H1 (cell line): ENCODE results near the gene JDP2. TPM values are rescaled to one million over a fixed set of nuclear protein-coding genes. Genes with fewer than 3 reads are reported as not detected.

ENCODE experiments used
- CTCF ChIA-PET: fragments of 300-600 bp; sonication (Branson Sonifier 250); formaldehyde crosslinking; loops from one replicate; lab custom pipeline; 2021; ENCODE audit not compliant: partially characterized antibody; lab: Charles Lee
- POLR2A ChIA-PET: fragments of 300-600 bp; sonication (Branson Sonifier 250); formaldehyde crosslinking; loops from one replicate; lab custom pipeline; 2021; ENCODE audit warnings: inconsistent platforms; ENCODE audit not compliant: partially characterized antibody; lab: Charles Lee
- DNase-seq, 2 experiments: peaks; one replicate each; pipeline versions ENCODE4 v3.0.0 to v3.0.0-alpha.2; 2010 to 2022; ENCODE audit warnings: low spot score in 2 of 2, low read depth in 1 of 2, mixed read lengths in 1 of 2
- FAIRE-seq: peaks from 2 replicates; lab custom pipeline; 2011; peaks lifted over from hg19 to GRCh38; lab: Jason Lieb, UNC
- H2AFZ ChIP-seq: 2 replicates; pipeline ENCODE4 v1.8.1; 2012; ENCODE audit warnings: low read length, inconsistent platforms
- H2AK5ac ChIP-seq: 2 replicates; pipeline ENCODE4 v1.6.1; 2013; ENCODE audit warnings: low read depth, low read length
- H2BK120ac ChIP-seq: replicated peaks from 2 replicates; pipeline ENCODE3; 2013; ENCODE audit warnings: low read depth, low read length, inconsistent platforms
- H2BK12ac ChIP-seq: 2 replicates; pipeline ENCODE4 v1.6.1; 2013; ENCODE audit warnings: low read depth, low read length
- H2BK15ac ChIP-seq: 2 replicates; pipeline ENCODE4 v1.6.1; 2013; ENCODE audit warnings: low read length
- H2BK20ac ChIP-seq: 2 replicates; pipeline ENCODE4 v1.6.1; 2013; ENCODE audit warnings: low read length
- H2BK5ac ChIP-seq: 2 replicates; pipeline ENCODE4 v1.6.1; 2013; ENCODE audit warnings: low read depth, low read length
- H3K14ac ChIP-seq: 2 replicates; pipeline ENCODE4 v1.6.1; 2013; ENCODE audit warnings: inconsistent platforms; ENCODE audit not compliant: insufficient read length
- H3K18ac ChIP-seq: 2 replicates; pipeline ENCODE4 v1.6.1; 2013; ENCODE audit warnings: low read length; ENCODE audit errors: extremely low read depth
- H3K23ac ChIP-seq: 2 replicates; pipeline ENCODE4 v1.6.1; 2013; ENCODE audit warnings: inconsistent platforms; ENCODE audit not compliant: insufficient read length
- H3K23me2 ChIP-seq: 2 replicates; pipeline ENCODE4 v1.6.1; 2013; ENCODE audit warnings: low read depth, low read length
- H3K27ac ChIP-seq: 2 replicates; pipeline ENCODE4 v1.6.1; 2011; ENCODE audit warnings: low read depth, low read length, inconsistent platforms
- H3K27me3 ChIP-seq, 4 experiments: replicated peaks in 1 of 4; 1 replicate in 1 of 4; 2 replicates in 3 of 4; pipeline versions ENCODE4 v1.6.1 to v1.8.1; 2011 to 2013; ENCODE audit warnings: low read length in 3 of 4, mild to moderate bottlenecking in 3 of 4, inconsistent platforms in 2 of 4, mixed read lengths in 2 of 4, moderate library complexity in 1 of 4; ENCODE audit not compliant: control insufficient read depth in 3 of 4, insufficient read depth in 3 of 4; ENCODE audit errors: extremely low read depth in 1 of 4
- H3K36me3 ChIP-seq, 4 experiments: 2 replicates each; pipeline versions ENCODE4 v1.6.1 to v1.8.1; 2011 to 2013; ENCODE audit warnings: mild to moderate bottlenecking in 4 of 4, low read length in 3 of 4, moderate library complexity in 2 of 4, control low read depth in 1 of 4, inconsistent platforms in 1 of 4; ENCODE audit not compliant: insufficient read depth in 4 of 4, control insufficient read depth in 2 of 4
- H3K4ac ChIP-seq: replicated peaks from 2 replicates; pipeline ENCODE3; 2013; ENCODE audit warnings: low read length, low read depth, mixed read lengths, inconsistent platforms; ENCODE audit not compliant: insufficient read length
- H3K4me1 ChIP-seq, 4 experiments: replicated peaks in 1 of 4; 1 replicate in 1 of 4; 2 replicates in 3 of 4; pipeline versions ENCODE4 v1.6.1 to v1.8.1; 2011 to 2013; ENCODE audit warnings: low read length in 3 of 4, inconsistent platforms in 2 of 4, mixed read lengths in 1 of 4; ENCODE audit not compliant: insufficient read depth in 4 of 4, control insufficient read depth in 3 of 4
- H3K4me2 ChIP-seq, 2 experiments: 2 replicates each; pipeline versions ENCODE4 v1.6.1 to v1.8.1; 2011 to 2013; ENCODE audit warnings: low read depth in 2 of 2, low read length in 2 of 2, control low read depth in 1 of 2, inconsistent platforms in 1 of 2, mild to moderate bottlenecking in 1 of 2; ENCODE audit not compliant: insufficient read depth in 1 of 2
- H3K4me3 ChIP-seq, 4 experiments: fragments of 200-600, 300-600 bp in 1 of 4; sonication (generic), shearing (Covaris generic), sonication (Bioruptor Twin) in 1 of 4; 2 replicates each; pipeline versions ENCODE4 v1.5.1 to v1.8.1; 2011 to 2016; ENCODE audit warnings: low read length in 4 of 4, low read depth in 3 of 4, control low read depth in 2 of 4, inconsistent platforms in 2 of 4, mild to moderate bottlenecking in 2 of 4, mixed read lengths in 1 of 4, moderate library complexity in 1 of 4; ENCODE audit not compliant: insufficient read depth in 2 of 4; ENCODE audit errors: extremely low read depth in 1 of 4
- H3K56ac ChIP-seq: replicated peaks from 2 replicates; pipeline ENCODE3; 2013; ENCODE audit warnings: low read depth, mild to moderate bottlenecking, mixed read lengths, low read length, inconsistent platforms; ENCODE audit not compliant: insufficient read length
- H3K79me1 ChIP-seq: 2 replicates; pipeline ENCODE4 v1.6.1; 2013; ENCODE audit warnings: low read depth, low read length, control low read depth
- H3K79me2 ChIP-seq, 2 experiments: 2 replicates each; pipeline versions ENCODE4 v1.6.1 to v1.8.1; 2012 to 2013; ENCODE audit warnings: low read length in 2 of 2, mild to moderate bottlenecking in 2 of 2, inconsistent platforms in 1 of 2; ENCODE audit not compliant: insufficient read depth in 2 of 2, control insufficient read depth in 1 of 2
- H3K9ac ChIP-seq, 4 experiments: replicated peaks in 1 of 4; 1 replicate in 1 of 4; 2 replicates in 3 of 4; pipeline versions ENCODE4 v1.6.1 to v1.8.1; 2011 to 2013; ENCODE audit warnings: low read depth in 3 of 4, low read length in 3 of 4, control low read depth in 2 of 4, mild to moderate bottlenecking in 2 of 4, moderate library complexity in 2 of 4, inconsistent platforms in 1 of 4; ENCODE audit errors: extremely low read depth in 1 of 4
- H3K9me3 ChIP-seq, 2 experiments: 2 replicates each; pipeline versions ENCODE4 v1.6.1 to v1.8.1; 2012 to 2013; ENCODE audit warnings: mild to moderate bottlenecking in 2 of 2, moderate library complexity in 2 of 2, control low read depth in 1 of 2, inconsistent platforms in 1 of 2, low read depth in 1 of 2, low read length in 1 of 2, mixed read lengths in 1 of 2; ENCODE audit not compliant: insufficient read depth in 2 of 2
- H4K20me1 ChIP-seq, 2 experiments: replicated peaks in 1 of 2; 2 replicates each; pipeline versions ENCODE3 to v1.8.1; 2011 to 2013; ENCODE audit warnings: inconsistent platforms in 2 of 2, low read length in 2 of 2, mild to moderate bottlenecking in 1 of 2; ENCODE audit not compliant: insufficient read depth in 2 of 2, control insufficient read depth in 1 of 2
- H4K5ac ChIP-seq: 2 replicates; pipeline ENCODE4 v1.6.1; 2013; ENCODE audit warnings: low read length, low read depth, mixed read lengths, inconsistent platforms; ENCODE audit not compliant: insufficient read length
- H4K8ac ChIP-seq: 2 replicates; pipeline ENCODE4 v1.8.0; 2013; ENCODE audit warnings: mild to moderate bottlenecking, moderate library complexity, low read length, inconsistent platforms; ENCODE audit not compliant: insufficient read depth; ENCODE audit errors: extremely low read depth
- H4K91ac ChIP-seq: replicated peaks from 2 replicates; pipeline ENCODE3; 2013; ENCODE audit warnings: low read length, mixed read lengths, inconsistent platforms; ENCODE audit not compliant: insufficient read length
- ASH2L ChIP-seq: fragments of 200-600, 300-600 bp; sonication (generic); IDR thresholded peaks from one replicate; pipeline ENCODE4 v1.7.1; 2017; ENCODE audit warnings: low read length
- CHD1 ChIP-seq: IDR thresholded peaks from 2 replicates; pipeline ENCODE4 v1.6.1; 2012; ENCODE audit warnings: low read depth, low read length, improper control_type of control experiment
- EP300 ChIP-seq, 2 experiments: IDR thresholded peaks; 1 replicate in 1 of 2; 2 replicates in 1 of 2; pipeline ENCODE4 v1.6.1; 2011 to 2012; ENCODE audit warnings: low read depth in 2 of 2, low read length in 2 of 2, mild to moderate bottlenecking in 2 of 2, borderline replicate concordance in 1 of 2, inconsistent platforms in 1 of 2, moderate library complexity in 1 of 2
- HDAC2 ChIP-seq, 2 experiments: fragments of 300-600 bp in 1 of 2; sonication (generic) in 1 of 2; IDR thresholded peaks; 2 replicates each; pipeline ENCODE4 v1.6.1; 2011 to 2012; ENCODE audit warnings: low read depth in 2 of 2, low read length in 2 of 2, mild to moderate bottlenecking in 2 of 2, moderate library complexity in 2 of 2, borderline replicate concordance in 1 of 2, inconsistent platforms in 1 of 2
- KDM1A ChIP-seq: fragments of 200-600, 300-600 bp; sonication (generic); IDR thresholded peaks from 2 replicates; pipeline ENCODE4 v1.7.1; 2016; ENCODE audit warnings: mild to moderate bottlenecking, low read length, borderline replicate concordance
- KDM4A ChIP-seq: IDR thresholded peaks from one replicate; pipeline ENCODE4 v1.7.1; 2012; ENCODE audit warnings: low read depth, mild to moderate bottlenecking, moderate library complexity, low read length, inconsistent platforms; ENCODE audit not compliant: severe bottlenecking
- KDM5A ChIP-seq: fragments of 200-600 bp; IDR thresholded peaks from 2 replicates; pipeline ENCODE4 v1.7.1; 2012; ENCODE audit warnings: mild to moderate bottlenecking, low read length, inconsistent platforms, mixed read lengths
- SIN3A ChIP-seq, 2 experiments: IDR thresholded peaks in 1 of 2; conservative IDR thresholded peaks in 1 of 2; 2 replicates each; pipeline ENCODE4 v1.6.1; 2011 to 2012; ENCODE audit warnings: low read length in 2 of 2, improper control_type of control experiment in 1 of 2, low read depth in 1 of 2, mild to moderate bottlenecking in 1 of 2
- SIX5 ChIP-seq: IDR thresholded peaks from 2 replicates; pipeline ENCODE4 v1.6.1; 2011; ENCODE audit warnings: mild to moderate bottlenecking, low read depth, low read length
- SP2 ChIP-seq: IDR thresholded peaks from 2 replicates; pipeline ENCODE4 v1.6.1; 2012; ENCODE audit warnings: mild to moderate bottlenecking, low read length, inconsistent platforms
- TBP ChIP-seq: IDR thresholded peaks from 2 replicates; pipeline ENCODE4 v1.6.1; 2011; ENCODE audit warnings: low read depth, low read length, improper control_type of control experiment
- TEAD4 ChIP-seq: IDR thresholded peaks from 2 replicates; pipeline ENCODE4 v1.6.1; 2012; ENCODE audit warnings: low read depth, low read length, inconsistent platforms, mixed read lengths
- YY1 ChIP-seq: IDR thresholded peaks from 2 replicates; pipeline ENCODE4 v1.6.1; 2011; ENCODE audit warnings: low read depth, mild to moderate bottlenecking, low read length
- WGBS, 2 experiments: shearing (Covaris generic) in 1 of 2; methylation state at CpG; one replicate each; pipeline versions ENCODE4 v1.1.6 to v1.1.7; 2013 to 2015; ENCODE audit warnings: low lambda C conversion rate in 2 of 2, mixed read lengths in 2 of 2, inconsistent platforms in 1 of 2, low coverage in 1 of 2, missing lambda C conversion rate in 1 of 2; ENCODE audit not compliant: insufficient replicate concordance in 2 of 2, insufficient coverage in 1 of 2, insufficient read length in 1 of 2; ENCODE audit errors: extremely low coverage in 1 of 2, missing lambda C conversion rate in 1 of 2; 5-methylcytosine and 5-hydroxymethylcytosine counted together
- polyA plus RNA-seq, 7 experiments: library from polyadenylated mRNA; depleted of rRNA in 3 of 7; stranded (reverse) in 5 of 7; unstranded in 2 of 7; fragments of >200 nt in 5 of 7; fragments of 200-250 nt in 2 of 7; gene quantifications; 1 replicate in 5 of 7; 2 replicates in 1 of 7; 4 replicates in 1 of 7; pipeline versions ENCODE4 v1.2.1 to v1.2.3, GENCODE V29; 2011 to 2013; ENCODE audit warnings: missing spikeins in 2 of 7, mixed read lengths in 2 of 7
- total RNA-seq: library from RNA; stranded (reverse); fragmentation: NEBNext Ultra II Directional; extraction: Animal tissue kit (Norgen Biotek cat#: 25700); gene quantifications from 2 replicates; pipeline ENCODE4 v1.2.1, GENCODE V29; 2021
- TF ChIP-seq, protein P1 (sequence below): IDR thresholded peaks from 2 replicates; pipeline ENCODE4 v1.6.1; 2012; ENCODE audit warnings: inconsistent platforms

The JDP2 gene
- total and polyA plus RNA-seq, 2 of the 8 experiments (the other 6 are each of a cell fraction or from before 2014, with no cell fraction given) = 8.9 to 27.2 TPM

DNA sequence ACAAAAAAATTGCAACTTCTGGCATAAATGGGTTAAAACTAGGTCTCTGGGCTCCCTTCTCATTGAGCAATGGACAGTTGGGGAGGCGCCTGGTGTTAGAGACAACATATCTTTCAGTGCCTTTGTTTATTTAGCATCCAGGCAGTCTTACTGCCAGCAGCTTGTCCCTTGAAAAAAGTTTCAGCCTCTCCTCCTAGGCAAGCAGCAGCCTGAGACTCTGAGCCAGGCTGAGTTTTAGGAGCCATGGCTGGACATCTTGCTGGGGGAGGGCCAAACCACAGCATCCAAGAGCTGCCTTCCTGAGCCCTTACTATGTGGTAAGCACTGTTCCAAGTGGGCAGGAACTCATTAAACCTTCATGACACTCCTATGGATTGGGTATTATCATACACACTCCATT lies 10.1 kb upstream of the JDP2 start:
- H4K8ac ChIP-seq = no peak overlapping the region
- POLR2A ChIA-PET = interaction anchor here (1.4 to 2.7 kb wide), 2 partner anchors 10 to 19 kb away, joined by 3 to 11 read pairs; partner anchors contain the start of gene JDP2
- no peak for TF ChIP-seq KDM1A
- TF ChIP-seq KDM4A = no peak
- TF ChIP-seq CHD1 = no peak
- no peak for TF ChIP-seq HDAC2 (IDR thresholded peaks at IDR 0.05; ENCODE audit: borderline replicate concordance in 1 of 2, low read depth in 2 of 2, low read length in 2 of 2)
- no peak for TF ChIP-seq TEAD4
- no peak for TF ChIP-seq TBP
- no peak for TF ChIP-seq YY1
- TF ChIP-seq, protein P1, sequence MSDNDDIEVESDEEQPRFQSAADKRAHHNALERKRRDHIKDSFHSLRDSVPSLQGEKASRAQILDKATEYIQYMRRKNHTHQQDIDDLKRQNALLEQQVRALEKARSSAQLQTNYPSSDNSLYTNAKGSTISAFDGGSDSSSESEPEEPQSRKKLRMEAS = no peak
- no peak for TF ChIP-seq SIN3A (conservative IDR thresholded peaks at IDR 0.05 in 1 of 2, IDR thresholded peaks at IDR 0.05 in 1 of 2; ENCODE audit: low read depth in 1 of 2, low read length in 2 of 2)
- no peak for TF ChIP-seq EP300 (IDR thresholded peaks at IDR 0.05; ENCODE audit: borderline replicate concordance in 1 of 2, low read depth in 2 of 2, low read length in 2 of 2)
- TF ChIP-seq SIX5 = no peak
- TF ChIP-seq ASH2L = no peak
- no peak for TF ChIP-seq SP2
- no peak for TF ChIP-seq KDM5A

More for the DNA sequence above, 10.1 kb upstream of the JDP2 start:
- Histone ChIP-seq H2AFZ (no peak overlapping the region), H3K27me3 (no peaks in the 10 kb centered on the region), H3K9me3 (peaks cover 0 to 2% of the 10 kb centered on the region in 2 experiments; a peak in 1 of 4 replicates), H2BK5ac (no peak overlapping the region), H3K79me1 (no peaks in the 10 kb centered on the region), H3K56ac (no peak overlapping the region), H3K27ac (no peak overlapping the region), H3K36me3 (no peaks in the 10 kb centered on the region), H2AK5ac (no peak overlapping the region), H2BK20ac (no peak overlapping the region), H2BK15ac (no peak overlapping the region), H4K91ac (no peak overlapping the region), H3K4me2 (no peak overlapping the region), H3K14ac (no peak overlapping the region), H2BK12ac (no peak overlapping the region), H3K9ac (no peak overlapping the region), H3K23me2 (peaks cover 5% of the 10 kb centered on the region; the same call in 1 of the 2 replicates), H3K23ac (no peak overlapping the region), H4K20me1 (no peaks in the 10 kb centered on the region), H3K4ac (no peak overlapping the region), H3K18ac (no peak overlapping the region), H4K5ac (no peak overlapping the region), H3K4me3 (no peak overlapping the region), H3K79me2 (no peaks in the 10 kb centered on the region), H3K4me1 (peaks cover 0 to 8% (median 3%) of the 10 kb centered on the region in 4 experiments; a peak in 6 of 7 replicates), H2BK120ac (no peak overlapping the region)
- DNase-seq (no peak), FAIRE-seq (no peak)
- WGBS, 2 experiments = 90% methylated on average over 1 of the region's 1 CpG; no CpG with 5 or more reads in 1 of the 2 experiments
- CTCF ChIA-PET = interaction anchor here (1.0 to 2.3 kb wide), 4 partner anchors 16 to 112 kb away, joined by 3 to 8 read pairs (median 4); no protein-coding TSS in a partner anchor
